Measurements from ENCODE around the gene HMOX2.

The HMOX2 gene

GRCh38 chr16:4523686-4524085 is 47.5 kb downstream of the HMOX2 start:
- TF ChIP-seq MAX (IDR thresholded peaks at IDR 0.05): no peak
- TF ChIP-seq USF1 (IDR thresholded peaks at IDR 0.05): no peak
- TF ChIP-seq REST (IDR thresholded peaks at IDR 0.05; ENCODE audit: low read depth): no peak
- TF ChIP-seq CEBPB (IDR thresholded peaks at IDR 0.05): no peak
- no peak for TF ChIP-seq EGR1 (IDR thresholded peaks at IDR 0.05)
- TF ChIP-seq ZBTB7A (IDR thresholded peaks at IDR 0.05; ENCODE audit: low read depth): no peak
- no peak for TF ChIP-seq TEAD4 (IDR thresholded peaks at IDR 0.05)
- no peak for TF ChIP-seq TAF1 (IDR thresholded peaks at IDR 0.05; ENCODE audit: low read depth)
- TF ChIP-seq RAD21 (IDR thresholded peaks at IDR 0.05; ENCODE audit: low read depth): no peak
- TF ChIP-seq TCF12 (IDR thresholded peaks at IDR 0.05; ENCODE audit: low read depth): no peak
- TF ChIP-seq YY1 (IDR thresholded peaks at IDR 0.05; ENCODE audit: low read depth): no peak
- no peak for TF ChIP-seq CREB1 (IDR thresholded peaks at IDR 0.05; ENCODE audit: low read depth)
- no peak for TF ChIP-seq NFIC (IDR thresholded peaks at IDR 0.05)
- no peak for TF ChIP-seq EP300 (IDR thresholded peaks at IDR 0.05; ENCODE audit: borderline replicate concordance)
- TF ChIP-seq FOXM1 (IDR thresholded peaks at IDR 0.05; ENCODE audit: borderline replicate concordance, low read depth): no peak

GRCh38 chr16:4524571-4524970 is 48.4 kb downstream of the HMOX2 start:
- TF ChIP-seq FOXM1 (IDR thresholded peaks at IDR 0.05; ENCODE audit: borderline replicate concordance, low read depth): no peak

GRCh38 chr16:4525069-4525468 is 48.9 kb downstream of the HMOX2 start:
- TF ChIP-seq YY1 (IDR thresholded peaks at IDR 0.05; ENCODE audit: low read depth) (no peak), USF1 (IDR thresholded peaks at IDR 0.05) (peak; percentile 37)

- TF ChIP-seq MAX (IDR thresholded peaks at IDR 0.05) (no peak), CREB1 (IDR thresholded peaks at IDR 0.05; ENCODE audit: low read depth) (no peak), ZBTB7A (IDR thresholded peaks at IDR 0.05; ENCODE audit: low read depth) (no peak), EGR1 (IDR thresholded peaks at IDR 0.05) (no peak), TEAD4 (IDR thresholded peaks at IDR 0.05) (no peak), FOXM1 (IDR thresholded peaks at IDR 0.05; ENCODE audit: borderline replicate concordance, low read depth) (no peak), TCF12 (IDR thresholded peaks at IDR 0.05; ENCODE audit: low read depth) (no peak), YY1 (IDR thresholded peaks at IDR 0.05; ENCODE audit: low read depth) (no peak), NFIC (IDR thresholded peaks at IDR 0.05) (no peak), USF1 (IDR thresholded peaks at IDR 0.05) (no peak), TAF1 (IDR thresholded peaks at IDR 0.05; ENCODE audit: low read depth) (no peak), RAD21 (IDR thresholded peaks at IDR 0.05; ENCODE audit: low read depth) (no peak), REST (IDR thresholded peaks at IDR 0.05; ENCODE audit: low read depth) (no peak), CEBPB (IDR thresholded peaks at IDR 0.05) (no peak), EP300 (IDR thresholded peaks at IDR 0.05; ENCODE audit: borderline replicate concordance) (no peak)
These were observed 49.6 kb downstream of the HMOX2 start for GRCh38 chr16:4525634-4526277.

- TF ChIP-seq EP300 (IDR thresholded peaks at IDR 0.05; ENCODE audit: borderline replicate concordance): no peak
- TF ChIP-seq USF1 (IDR thresholded peaks at IDR 0.05): peak; percentile 36; the same call in 1 of the 2 replicates
- TF ChIP-seq NFIC (IDR thresholded peaks at IDR 0.05): 0 out of 2 replicates have a peak, but pooled peaks have one; percentile 16
- 0 out of 2 replicates have a peak, but pooled peaks have one; percentile 30 for TF ChIP-seq ZBTB7A (IDR thresholded peaks at IDR 0.05; ENCODE audit: low read depth)
These were observed 53.2 kb downstream of the HMOX2 start for GRCh38 chr16:4529085-4530060.

All from Ishikawa (cell line).